H9 (cell line): ENCODE results near the gene SPDL1. TPM values are rescaled to one million over a fixed set of nuclear protein-coding genes. Genes with fewer than 3 reads are reported as not detected.

Experiments
- DNase-seq: peaks from one replicate; pipeline ENCODE4 v3.0.0-alpha.2; 2017
- H2AFZ ChIP-seq: one replicate; pipeline ENCODE4 v1.6.1; 2013; ENCODE audit warnings: mild to moderate bottlenecking, low read length, control low read depth, moderate library complexity
- H2AK5ac ChIP-seq: 2 replicates; pipeline ENCODE4 v1.6.1; 2013; ENCODE audit warnings: low read length, control low read depth, mixed read lengths; ENCODE audit not compliant: insufficient read length
- H2BK120ac ChIP-seq: one replicate; pipeline ENCODE4 v1.6.1; 2013; ENCODE audit warnings: low read depth, mild to moderate bottlenecking, low read length, control low read depth, inconsistent platforms; ENCODE audit not compliant: poor library complexity, severe bottlenecking
- H2BK12ac ChIP-seq: 2 replicates; pipeline ENCODE4 v1.6.1; 2013; ENCODE audit warnings: low read length, control low read depth, mixed read lengths, low read depth; ENCODE audit not compliant: insufficient read length
- H2BK15ac ChIP-seq: 2 replicates; pipeline ENCODE4 v1.6.1; 2013; ENCODE audit warnings: low read depth, low read length, control low read depth
- H2BK20ac ChIP-seq: one replicate; pipeline ENCODE4 v1.6.1; 2013; ENCODE audit warnings: low read depth, mild to moderate bottlenecking, low read length, control low read depth, inconsistent platforms; ENCODE audit not compliant: poor library complexity, severe bottlenecking
- H2BK5ac ChIP-seq: 2 replicates; pipeline ENCODE4 v1.6.1; 2013; ENCODE audit warnings: low read length, control low read depth, mixed read lengths; ENCODE audit not compliant: insufficient read length
- H3K14ac ChIP-seq: 2 replicates; pipeline ENCODE4 v1.6.1; 2013; ENCODE audit warnings: low read length, control low read depth; ENCODE audit not compliant: insufficient read depth
- H3K18ac ChIP-seq: 2 replicates; pipeline ENCODE4 v1.6.1; 2013; ENCODE audit warnings: low read depth, mild to moderate bottlenecking, mixed read lengths, low read length, control low read depth; ENCODE audit not compliant: insufficient read length
- H3K23ac ChIP-seq: 2 replicates; pipeline ENCODE4 v1.6.1; 2013; ENCODE audit warnings: low read length, control low read depth, mixed read lengths, low read depth; ENCODE audit not compliant: insufficient read length
- H3K23me2 ChIP-seq: 2 replicates; pipeline ENCODE4 v1.6.1; 2013; ENCODE audit warnings: low read depth, mild to moderate bottlenecking, mixed read lengths, low read length, control low read depth; ENCODE audit not compliant: insufficient read length, poor library complexity, severe bottlenecking
- H3K27ac ChIP-seq: 2 replicates; pipeline ENCODE4 v1.5.1; 2013; ENCODE audit warnings: low read length, control low read depth, mixed read lengths, low read depth; ENCODE audit not compliant: insufficient read length
- H3K27me3 ChIP-seq: 2 replicates; pipeline ENCODE4 v1.6.1; 2013; ENCODE audit warnings: low read length, control low read depth, inconsistent platforms; ENCODE audit not compliant: insufficient read depth
- H3K4ac ChIP-seq: 2 replicates; pipeline ENCODE4 v1.6.1; 2013; ENCODE audit warnings: low read depth, mild to moderate bottlenecking, control low read depth, inconsistent platforms, low read length, moderate library complexity
- H3K4me1 ChIP-seq: 2 replicates; pipeline ENCODE4 v1.6.1; 2013; ENCODE audit warnings: low read length, control low read depth, inconsistent platforms; ENCODE audit not compliant: insufficient read depth
- H3K4me2 ChIP-seq: 2 replicates; pipeline ENCODE4 v1.6.1; 2013; ENCODE audit warnings: low read length, control low read depth, mixed read lengths; ENCODE audit not compliant: insufficient read length, insufficient read depth
- H3K56ac ChIP-seq: 2 replicates; pipeline ENCODE4 v1.6.1; 2013; ENCODE audit warnings: low read depth, mild to moderate bottlenecking, mixed read lengths, low read length, control low read depth; ENCODE audit not compliant: insufficient read length
- H3K79me1 ChIP-seq: 2 replicates; pipeline ENCODE4 v1.6.1; 2013; ENCODE audit warnings: low read depth, mild to moderate bottlenecking, moderate library complexity, low read length, control low read depth, inconsistent platforms; ENCODE audit not compliant: insufficient read depth, poor library complexity, severe bottlenecking
- H3K79me2 ChIP-seq: 2 replicates; pipeline ENCODE4 v1.6.1; 2013; ENCODE audit warnings: low read length, control low read depth, inconsistent platforms; ENCODE audit not compliant: insufficient read depth
- H3K9ac ChIP-seq: 2 replicates; pipeline ENCODE4 v1.6.1; 2013; ENCODE audit warnings: low read length, control low read depth, mixed read lengths; ENCODE audit not compliant: insufficient read length; ENCODE audit errors: extremely low read depth
- H3K9me3 ChIP-seq: one replicate; pipeline ENCODE4 v1.6.1; 2013; ENCODE audit warnings: low read depth, low read length, inconsistent platforms; ENCODE audit not compliant: control insufficient read depth
- H3T11ph ChIP-seq: one replicate; pipeline ENCODE4 v1.6.1; 2013; ENCODE audit warnings: mild to moderate bottlenecking, low read length, control low read depth, inconsistent platforms
- H4K20me1 ChIP-seq: one replicate; pipeline ENCODE4 v1.6.1; 2013; ENCODE audit not compliant: control insufficient read depth, insufficient read length, insufficient read depth
- H4K5ac ChIP-seq: 2 replicates; pipeline ENCODE4 v1.6.1; 2013; ENCODE audit warnings: low read depth, mild to moderate bottlenecking, mixed read lengths, low read length, control low read depth; ENCODE audit not compliant: insufficient read length
- H4K8ac ChIP-seq: replicated peaks from 2 replicates; pipeline ENCODE4 v1.6.1; 2013; ENCODE audit warnings: low read length, control low read depth, mixed read lengths, low read depth; ENCODE audit not compliant: insufficient read length
- H4K91ac ChIP-seq: 2 replicates; pipeline ENCODE4 v1.6.1; 2013; ENCODE audit warnings: low read depth, mild to moderate bottlenecking, moderate library complexity, mixed read lengths, low read length, control low read depth; ENCODE audit not compliant: insufficient read length
- H3K27ac Mint-ChIP-seq, 3 experiments: 2 replicates in 2 of 3; 3 replicates in 1 of 3; pipeline ENCODE4 v1.8.0; 2020 to 2021; ENCODE audit warnings: mixed read lengths in 3 of 3, mild to moderate bottlenecking in 1 of 3, moderate library complexity in 1 of 3
- H3K27me3 Mint-ChIP-seq: 2 replicates; pipeline ENCODE4 v1.8.0; 2021; ENCODE audit warnings: low read depth, mild to moderate bottlenecking, moderate library complexity, mixed read lengths
- H3K36me3 Mint-ChIP-seq, 3 experiments: 2 replicates in 2 of 3; 3 replicates in 1 of 3; pipeline ENCODE4 v1.8.0; 2020 to 2021; ENCODE audit warnings: low read depth in 3 of 3, mixed read lengths in 3 of 3; ENCODE audit not compliant: insufficient read depth in 1 of 3
- H3K4me1 Mint-ChIP-seq, 2 experiments: 2 replicates each; pipeline ENCODE4 v1.8.0; 2020; ENCODE audit warnings: mixed read lengths in 2 of 2
- H3K4me3 Mint-ChIP-seq, 2 experiments: 2 replicates in 1 of 2; 3 replicates in 1 of 2; pipeline ENCODE4 v1.8.0; 2020 to 2021; ENCODE audit warnings: mild to moderate bottlenecking in 2 of 2, mixed read lengths in 2 of 2, moderate library complexity in 1 of 2
- H3K9me3 Mint-ChIP-seq, 2 experiments: 2 replicates in 1 of 2; 3 replicates in 1 of 2; pipeline ENCODE4 v1.8.0; 2020; ENCODE audit warnings: mild to moderate bottlenecking in 2 of 2, mixed read lengths in 2 of 2, moderate library complexity in 1 of 2
- CTCF ChIP-seq: fragments of 200-600 bp; sonication (generic); conservative IDR thresholded peaks from 3 replicates; pipeline ENCODE4 v1.8.0; 2021; ENCODE audit warnings: antibody characterized with exemption, mild to moderate bottlenecking
- WGBS: extraction: QIAGEN DNeasy Blood & Tissue Kit; methylation state at CpG from one replicate; pipeline ENCODE4 v1.1.7; 2013; ENCODE audit warnings: missing lambda C conversion rate, low lambda C conversion rate, mixed read lengths; ENCODE audit not compliant: insufficient read length; ENCODE audit errors: extremely low coverage; 5-methylcytosine and 5-hydroxymethylcytosine counted together
- total RNA-seq: library from RNA; stranded (reverse); gene quantifications from 2 replicates; pipeline ENCODE4 v1.2.1, GENCODE V29; 2021

The SPDL1 gene
- total RNA-seq, 1 experiment from 2014 or later: 49.4 TPM

- peaks cover 24 to 91% (median 88%) of the 10 kb centered on the region in 3 experiments; a peak in 6 of 7 replicates for H3K36me3 Mint-ChIP-seq
These were observed 9.5 kb downstream of the SPDL1 start for GRCh38 chr5:169592937-169593650.

More at GRCh38 chr5:169592937-169593650, 9.5 kb downstream of the SPDL1 start:
- Histone ChIP-seq H3K4me2 (no peak overlapping the region), H3K14ac (no peak overlapping the region), H3K56ac (no peak overlapping the region), H3K27ac (no peak overlapping the region), H4K5ac (no peak overlapping the region), H3K4me1 (no peaks in the 10 kb centered on the region), H3K9ac (no peak overlapping the region), H2AFZ (no peak overlapping the region), H4K91ac (no peak overlapping the region), H4K20me1 (no peaks in the 10 kb centered on the region), H3K27me3 (no peaks in the 10 kb centered on the region), H3K18ac (no peak overlapping the region), H4K8ac (no peak overlapping the region), H2BK20ac (no peak overlapping the region), H3K79me2 (no peaks in the 10 kb centered on the region), H2BK120ac (no peak overlapping the region), H2BK12ac (no peak overlapping the region), H2BK15ac (no peak overlapping the region), H2AK5ac (no peak overlapping the region), H3K23me2 (no peaks in the 10 kb centered on the region), H3K23ac (no peak overlapping the region), H3T11ph (no peak overlapping the region), H3K9me3 (no peaks in the 10 kb centered on the region), H2BK5ac (no peak overlapping the region), H3K4ac (no peak overlapping the region), H3K79me1 (no peaks in the 10 kb centered on the region)
- H3K4me1 Mint-ChIP-seq: no peaks in the 10 kb centered on the region
- WGBS: no CpG with 5 or more reads among the region's 6 CpGs
- TF ChIP-seq CTCF: no peak
- no peaks in the 10 kb centered on the region for H3K27me3 Mint-ChIP-seq
- H3K27ac Mint-ChIP-seq: no peak overlapping the region
- no peak for DNase-seq
- H3K4me3 Mint-ChIP-seq: no peak overlapping the region
- H3K9me3 Mint-ChIP-seq: no peaks in the 10 kb centered on the region; a peak in 1 of 5 replicates
